ENCODE measurements around the gene TBCA. TPM values are rescaled to one million over a fixed set of nuclear protein-coding genes. Genes with fewer than 3 reads are reported as not detected.

Gene TBCA
- total and polyA plus RNA-seq, 2 experiments from 2014 or later = 117 to 814 TPM

GRCh38 chr5:77774981-77775789 is 954 bp downstream of the TBCA start:
- no peaks in the 10 kb centered on the region for H3K27me3 ChIP-seq (ENCODE audit: insufficient read depth)
- H4K20me1 ChIP-seq (replicated peaks; ENCODE audit: insufficient read depth) = peaks cover 17% of the 10 kb centered on the region
- H3K4me3 ChIP-seq = peak overlapping the region; percentile 77
- Mint-ChIP-seq H3K27ac (peak overlapping the region; percentile 96), H3K4me3 (peak overlapping the region; percentile 91), H3K27me3 (ENCODE audit: insufficient read depth, low read depth, poor library complexity) (peaks cover 11% of the 10 kb centered on the region), H3K4me1 (peaks cover 48% of the 10 kb centered on the region), H3K9me3 (no peaks in the 10 kb centered on the region), H3K36me3 (ENCODE audit: low read depth) (peaks cover 11% of the 10 kb centered on the region)
- peak; percentile 3 for ATAC-seq
- no peaks in the 10 kb centered on the region for H3K9me2 ChIP-seq (ENCODE audit: insufficient read depth)
- H3K79me2 ChIP-seq (replicated peaks; ENCODE audit: insufficient read depth) = peaks cover 55% of the 10 kb centered on the region
- no peak overlapping the region; the same call in 1 of the 2 replicates for H2AFZ ChIP-seq
- peak overlapping the region; percentile 93 for H3K4me2 ChIP-seq
- H3K36me3 ChIP-seq (ENCODE audit: insufficient read depth) = no peaks in the 10 kb centered on the region
- no peak for TF ChIP-seq POLR2AphosphoS5 (IDR thresholded peaks at IDR 0.05; ENCODE audit: low read depth)
- TF ChIP-seq NANOG (IDR thresholded peaks at IDR 0.05; ENCODE audit: borderline replicate concordance) = 0 out of 2 replicates have a peak, but pooled peaks have one; percentile 29
- DNase-seq (ENCODE audit: low spot score) = peak; percentile 50
- H3F3A ChIP-seq (replicated peaks; ENCODE audit: low read depth) = no peaks in the 10 kb centered on the region
- peak overlapping the region; percentile 94 for H3K27ac ChIP-seq (ENCODE audit: low read depth)
- peaks cover 45% of the 10 kb centered on the region for H3K4me1 ChIP-seq (ENCODE audit: insufficient read depth)

GRCh38 chr5:77773734-77774280 is 2.3 kb downstream of the TBCA start:
- peaks cover 49% of the 10 kb centered on the region for H3K4me1 ChIP-seq (ENCODE audit: insufficient read depth)
- H3K36me3 ChIP-seq (ENCODE audit: insufficient read depth) = no peaks in the 10 kb centered on the region
- H3K9me2 ChIP-seq (ENCODE audit: insufficient read depth) = no peaks in the 10 kb centered on the region
- TF ChIP-seq POLR2AphosphoS5 (IDR thresholded peaks at IDR 0.05; ENCODE audit: low read depth) (no peak), ZNF114 (CRISPR knock-in tag; IDR thresholded peaks at IDR 0.05) (no peak), CREB1 (CRISPR knock-in tag; IDR thresholded peaks at IDR 0.05; ENCODE audit: low read depth) (no peak), EZH2phosphoT487 (IDR thresholded peaks at IDR 0.05; ENCODE audit: unreplicated experiment) (no peak), REST (IDR thresholded peaks at IDR 0.05; ENCODE audit: unreplicated experiment) (no peak), NANOG (IDR thresholded peaks at IDR 0.05; ENCODE audit: borderline replicate concordance) (peak; percentile 9; the same call in 1 of the 2 replicates), STAT1 (IDR thresholded peaks at IDR 0.05; ENCODE audit: unreplicated experiment) (no peak)
- ATAC-seq (peak; percentile 1; the same call in 2 of the 3 replicates), DNase-seq (ENCODE audit: low spot score) (peak; percentile 74)
- no peaks in the 10 kb centered on the region for H3K27me3 ChIP-seq (ENCODE audit: insufficient read depth)
- H2AFZ ChIP-seq = no peak overlapping the region
- peak overlapping the region; percentile 91 for H3K4me3 Mint-ChIP-seq
- H4K20me1 ChIP-seq (replicated peaks; ENCODE audit: insufficient read depth) = peaks cover 26% of the 10 kb centered on the region
- H3K4me1 Mint-ChIP-seq = peaks cover 50% of the 10 kb centered on the region
- peak overlapping the region; percentile 93 for H3K4me2 ChIP-seq
- H3F3A ChIP-seq (replicated peaks; ENCODE audit: low read depth) = no peaks in the 10 kb centered on the region
- H3K27ac Mint-ChIP-seq = peak overlapping the region; percentile 61; the same call in 1 of the 2 replicates
- peak overlapping the region; percentile 77 for H3K4me3 ChIP-seq
- peaks cover 11% of the 10 kb centered on the region for H3K27me3 Mint-ChIP-seq (ENCODE audit: insufficient read depth, low read depth, poor library complexity)
- peaks cover 15% of the 10 kb centered on the region for H3K36me3 Mint-ChIP-seq (ENCODE audit: low read depth)
- H3K9me3 Mint-ChIP-seq = no peaks in the 10 kb centered on the region
- H3K79me2 ChIP-seq (replicated peaks; ENCODE audit: insufficient read depth) = peaks cover 69% of the 10 kb centered on the region
- H3K27ac ChIP-seq (ENCODE audit: low read depth) = peak overlapping the region; percentile 94; the same call in 1 of the 2 replicates
